ENCODE results near the gene PRKCH. TPM values are rescaled to one million over a fixed set of nuclear protein-coding genes. Genes with fewer than 3 reads are reported as not detected.
A peak's percentile ranks its signal among the peaks of the same experiment; 100 is the strongest.

Gene PRKCH
- total RNA-seq, 1 experiment from 2014 or later, result 5.2 TPM

DNA sequence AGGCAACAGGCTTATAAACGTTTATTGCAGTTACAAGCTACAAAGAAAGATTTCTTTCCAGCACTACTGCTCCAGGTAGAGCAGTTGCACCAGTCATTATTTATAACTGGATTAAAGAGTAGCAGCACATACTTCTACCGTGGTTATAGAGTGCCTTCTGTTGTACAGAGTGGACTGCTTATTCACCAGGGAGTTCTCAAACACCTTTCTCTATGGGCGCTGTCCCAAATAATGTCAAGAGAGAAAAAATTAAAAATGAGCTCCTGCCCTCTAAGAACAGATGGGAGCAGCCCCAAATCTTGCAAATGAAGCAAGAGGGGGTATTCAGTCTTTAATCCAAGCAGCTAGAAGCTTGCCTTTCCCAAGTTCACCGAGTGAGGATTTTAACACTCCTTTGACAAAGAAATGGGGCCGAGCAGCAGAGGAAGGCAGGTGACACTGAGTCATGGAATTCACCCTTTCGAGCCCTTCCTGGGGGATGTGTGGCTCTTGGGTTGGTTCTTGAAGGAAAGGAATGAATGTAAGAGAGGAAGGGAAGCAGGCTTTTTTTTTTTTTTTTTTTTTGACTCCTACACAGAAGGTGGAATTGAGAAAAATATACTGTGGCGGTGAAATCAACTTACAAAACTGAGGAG, 181.2 kb downstream of the PRKCH start:
- Histone ChIP-seq H3K4me2 (ENCODE audit: insufficient read depth, insufficient read length, low read length) (peak overlapping the region; percentile 37), H2BK5ac (ENCODE audit: insufficient read length, low read length) (no peak overlapping the region)
- H3K4me3 Mint-ChIP-seq, result no peak overlapping the region; a peak in 2 of 5 replicates

More for the DNA sequence above, 181.2 kb downstream of the PRKCH start:
- Histone ChIP-seq H2AK5ac (ENCODE audit: insufficient read length, low read length) (no peak overlapping the region), H3K23ac (ENCODE audit: insufficient read length, low read depth, low read length) (no peak overlapping the region), H3K4ac (ENCODE audit: low read depth, low read length) (no peak overlapping the region), H3K27me3 (ENCODE audit: insufficient read depth, low read length) (no peaks in the 10 kb centered on the region), H2BK120ac (ENCODE audit: low read depth, low read length, poor library complexity, severe bottlenecking) (no peak overlapping the region), H3T11ph (ENCODE audit: low read length) (no peak overlapping the region), H3K23me2 (ENCODE audit: insufficient read length, low read depth, low read length, poor library complexity, severe bottlenecking) (no peaks in the 10 kb centered on the region), H3K9ac (ENCODE audit: extremely low read depth, insufficient read length, low read length) (peak overlapping the region; percentile 34), H3K79me1 (ENCODE audit: insufficient read depth, low read depth, low read length, poor library complexity, severe bottlenecking) (no peaks in the 10 kb centered on the region), H3K56ac (ENCODE audit: insufficient read length, low read depth, low read length) (no peak overlapping the region), H3K27ac (ENCODE audit: insufficient read length, low read depth, low read length) (peak overlapping the region; percentile 91), H2BK15ac (ENCODE audit: low read depth, low read length) (no peak overlapping the region), H3K18ac (ENCODE audit: insufficient read length, low read depth, low read length) (peak overlapping the region; percentile 79), H2BK20ac (ENCODE audit: low read depth, low read length, poor library complexity, severe bottlenecking) (no peak overlapping the region), H4K5ac (ENCODE audit: insufficient read length, low read depth, low read length) (no peak overlapping the region), H4K91ac (ENCODE audit: insufficient read length, low read depth, low read length) (no peak overlapping the region), H4K8ac (replicated peaks; ENCODE audit: insufficient read length, low read depth, low read length) (no peak overlapping the region), H2BK12ac (ENCODE audit: insufficient read length, low read depth, low read length) (no peak overlapping the region), H3K4me1 (ENCODE audit: insufficient read depth, low read length) (peaks cover 24% of the 10 kb centered on the region; the same call in 1 of the 2 replicates), H2AFZ (ENCODE audit: low read length) (no peak overlapping the region), H3K9me3 (ENCODE audit: control insufficient read depth, low read depth, low read length) (no peaks in the 10 kb centered on the region), H3K14ac (ENCODE audit: insufficient read depth, low read length) (no peak overlapping the region), H3K79me2 (ENCODE audit: insufficient read depth, low read length) (no peaks in the 10 kb centered on the region), H4K20me1 (ENCODE audit: control insufficient read depth, insufficient read depth, insufficient read length) (no peaks in the 10 kb centered on the region)
- H3K27ac Mint-ChIP-seq, result peak overlapping the region; percentile 88 to 99 (median 96)
- peak; percentile 69 for DNase-seq
- TF ChIP-seq, protein P1, sequence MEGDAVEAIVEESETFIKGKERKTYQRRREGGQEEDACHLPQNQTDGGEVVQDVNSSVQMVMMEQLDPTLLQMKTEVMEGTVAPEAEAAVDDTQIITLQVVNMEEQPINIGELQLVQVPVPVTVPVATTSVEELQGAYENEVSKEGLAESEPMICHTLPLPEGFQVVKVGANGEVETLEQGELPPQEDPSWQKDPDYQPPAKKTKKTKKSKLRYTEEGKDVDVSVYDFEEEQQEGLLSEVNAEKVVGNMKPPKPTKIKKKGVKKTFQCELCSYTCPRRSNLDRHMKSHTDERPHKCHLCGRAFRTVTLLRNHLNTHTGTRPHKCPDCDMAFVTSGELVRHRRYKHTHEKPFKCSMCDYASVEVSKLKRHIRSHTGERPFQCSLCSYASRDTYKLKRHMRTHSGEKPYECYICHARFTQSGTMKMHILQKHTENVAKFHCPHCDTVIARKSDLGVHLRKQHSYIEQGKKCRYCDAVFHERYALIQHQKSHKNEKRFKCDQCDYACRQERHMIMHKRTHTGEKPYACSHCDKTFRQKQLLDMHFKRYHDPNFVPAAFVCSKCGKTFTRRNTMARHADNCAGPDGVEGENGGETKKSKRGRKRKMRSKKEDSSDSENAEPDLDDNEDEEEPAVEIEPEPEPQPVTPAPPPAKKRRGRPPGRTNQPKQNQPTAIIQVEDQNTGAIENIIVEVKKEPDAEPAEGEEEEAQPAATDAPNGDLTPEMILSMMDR (conservative IDR thresholded peaks at IDR 0.05), result no peak
- H3K9me3 Mint-ChIP-seq, result 0 out of 5 replicates have a peak, but pooled peaks cover 0 to 2% of the 10 kb centered on the region in 2 experiments
- WGBS (ENCODE audit: extremely low coverage, insufficient read length, low lambda C conversion rate), result no CpG with 5 or more reads among the region's 7 CpGs
- peaks cover 66 to 69% of the 10 kb centered on the region in 2 experiments for H3K4me1 Mint-ChIP-seq
- no peaks in the 10 kb centered on the region for H3K27me3 Mint-ChIP-seq (ENCODE audit: low read depth)
- H3K36me3 Mint-ChIP-seq (ENCODE audit: insufficient read depth in 1 of 3, low read depth in 3 of 3), result peaks cover 0 to 4% (median 2%) of the 10 kb centered on the region in 3 experiments; a peak in 1 of 7 replicates
